Skeletal muscle tissue (tissue), 4 donors: Measurements from ENCODE around the gene COL4A4. TPM values are rescaled to one million over a fixed set of nuclear protein-coding genes. Genes with fewer than 3 reads are reported as not detected.

Experiments
- H3K27ac ChIP-seq: one replicate; pipeline ENCODE4 v1.7.0; 2013; ENCODE audit warnings: mild to moderate bottlenecking, low read depth, low read length, inconsistent platforms
- H3K27me3 ChIP-seq, 3 donors: one replicate each; pipeline ENCODE4 v1.7.0; 2013; ENCODE audit warnings: low read length in 3 of 3; ENCODE audit not compliant: control insufficient read depth in 3 of 3, insufficient read depth in 3 of 3
- H3K36me3 ChIP-seq, 3 donors: one replicate each; pipeline ENCODE4 v1.7.0; 2013; ENCODE audit warnings: low read length in 3 of 3; ENCODE audit not compliant: control insufficient read depth in 3 of 3, insufficient read depth in 3 of 3
- H3K4me1 ChIP-seq, 3 donors: one replicate each; pipeline ENCODE4 v1.7.0; 2013; ENCODE audit warnings: low read length in 3 of 3, mild to moderate bottlenecking in 3 of 3; ENCODE audit not compliant: control insufficient read depth in 3 of 3, insufficient read depth in 3 of 3
- H3K4me3 ChIP-seq, 3 donors: one replicate each; pipeline ENCODE4 v1.7.0; 2013; ENCODE audit warnings: low read length in 3 of 3
- H3K9ac ChIP-seq, 3 donors: one replicate each; pipeline ENCODE4 v1.7.0; 2013; ENCODE audit warnings: low read length in 3 of 3, mild to moderate bottlenecking in 3 of 3, moderate library complexity in 2 of 3, low read depth in 1 of 3
- H3K9me3 ChIP-seq, 3 donors: one replicate each; pipeline ENCODE4 v1.7.0; 2013; ENCODE audit warnings: low read length in 3 of 3; ENCODE audit not compliant: control insufficient read depth in 3 of 3
- total RNA-seq: library from RNA; depleted of rRNA; stranded (reverse); fragments of >200 nt; gene quantifications from one replicate; pipeline ENCODE4 v1.2.3, GENCODE V29; 2014
- donor health status: Osteomylitis.

COL4A4 gene
- under 0.01 TPM for total RNA-seq

GRCh38 chr2:227163998-227164762, at the start of gene COL4A4, which contains the start of gene COL4A3:
COL4A4 (minus strand) TSS chr2:227164205; CDS start chr2:227147483, 16,722 bp downstream.
COL4A3 (plus strand) TSS chr2:227164624; CDS start chr2:227164727, 103 bp downstream.
- Histone ChIP-seq H3K27ac (peak within 1 kb of the TSS; percentile 88), H3K9ac (peak within 1 kb of the TSS; percentile 69 to 90 (median 87)), H3K9me3 (no peaks in the 10 kb centered on the region), H3K27me3 (peaks cover 0 to 5% (median 3%) of the 10 kb centered on the region in 3 donors), H3K4me1 (peaks cover 8 to 36% (median 28%) of the 10 kb centered on the region in 3 donors), H3K4me3 (peak within 1 kb of the TSS; percentile 66 to 77 (median 69)), H3K36me3 (no peaks in the 10 kb centered on the region)

- Histone ChIP-seq H3K27me3 (no peaks in the 10 kb centered on the region), H3K9me3 (no peaks in the 10 kb centered on the region), H3K4me1 (peaks cover under 1 to 2% (median under 1%) of the 10 kb centered on the region in 3 donors), H3K4me3 (no peak overlapping the region), H3K36me3 (no peaks in the 10 kb centered on the region), H3K27ac (no peak overlapping the region), H3K9ac (no peak overlapping the region)
Measured at GRCh38 chr2:227207573-227207972, 43.6 kb upstream of the COL4A4 start.

GRCh38 chr2:227206406-227206805, 42.4 kb upstream of the COL4A4 start:
- H3K36me3 ChIP-seq = no peaks in the 10 kb centered on the region

GRCh38 chr2:227205701-227206100, 41.7 kb upstream of the COL4A4 start:
- H3K27me3 ChIP-seq = no peaks in the 10 kb centered on the region
- no peaks in the 10 kb centered on the region for H3K4me1 ChIP-seq
- H3K36me3 ChIP-seq = no peaks in the 10 kb centered on the region
- H3K9me3 ChIP-seq = no peaks in the 10 kb centered on the region
- no peak overlapping the region for H3K4me3 ChIP-seq
- H3K9ac ChIP-seq = no peak overlapping the region
- H3K27ac ChIP-seq = no peak overlapping the region

More at GRCh38 chr2:227206406-227206805, 42.4 kb upstream of the COL4A4 start:
- H3K4me3 ChIP-seq = no peak overlapping the region
- H3K4me1 ChIP-seq = no peaks in the 10 kb centered on the region
- H3K27ac ChIP-seq = no peak overlapping the region
- no peak overlapping the region for H3K9ac ChIP-seq
- no peaks in the 10 kb centered on the region for H3K27me3 ChIP-seq
- H3K9me3 ChIP-seq = no peaks in the 10 kb centered on the region

GRCh38 chr2:227204452-227204851, 40.4 kb upstream of the COL4A4 start:
- Histone ChIP-seq H3K27me3 (no peaks in the 10 kb centered on the region), H3K27ac (no peak overlapping the region), H3K4me3 (no peak overlapping the region), H3K9ac (no peak overlapping the region), H3K9me3 (no peaks in the 10 kb centered on the region), H3K4me1 (no peaks in the 10 kb centered on the region), H3K36me3 (no peaks in the 10 kb centered on the region)

- Histone ChIP-seq H3K36me3 (no peaks in the 10 kb centered on the region), H3K9me3 (no peaks in the 10 kb centered on the region), H3K4me1 (peaks cover 0 to 5% (median 2%) of the 10 kb centered on the region in 3 donors), H3K27ac (no peak overlapping the region), H3K27me3 (no peaks in the 10 kb centered on the region), H3K9ac (no peak overlapping the region), H3K4me3 (no peak overlapping the region)
Measured at GRCh38 chr2:227201771-227202170, 37.8 kb upstream of the COL4A4 start.

- no peak overlapping the region for H3K27ac ChIP-seq
- no peaks in the 10 kb centered on the region for H3K36me3 ChIP-seq
- peaks cover 0 to 5% (median 2%) of the 10 kb centered on the region in 3 donors for H3K4me1 ChIP-seq
- no peak overlapping the region for H3K4me3 ChIP-seq
- H3K9me3 ChIP-seq = no peaks in the 10 kb centered on the region
- no peaks in the 10 kb centered on the region for H3K27me3 ChIP-seq
- H3K9ac ChIP-seq = no peak overlapping the region
Measured at GRCh38 chr2:227198866-227199265, 34.9 kb upstream of the COL4A4 start.

GRCh38 chr2:227194219-227194618, 30.2 kb upstream of the COL4A4 start:
- no peaks in the 10 kb centered on the region for H3K36me3 ChIP-seq
- no peak overlapping the region for H3K9ac ChIP-seq
- no peaks in the 10 kb centered on the region for H3K27me3 ChIP-seq
- no peak overlapping the region for H3K27ac ChIP-seq
- peaks cover 12 to 20% (median 16%) of the 10 kb centered on the region in 3 donors for H3K4me1 ChIP-seq
- H3K4me3 ChIP-seq = no peak overlapping the region
- H3K9me3 ChIP-seq = no peaks in the 10 kb centered on the region

- Histone ChIP-seq H3K9me3 (no peaks in the 10 kb centered on the region), H3K27me3 (no peaks in the 10 kb centered on the region), H3K4me3 (no peak overlapping the region), H3K36me3 (no peaks in the 10 kb centered on the region), H3K4me1 (peaks cover 21 to 33% (median 27%) of the 10 kb centered on the region in 3 donors), H3K9ac (no peak overlapping the region), H3K27ac (peak overlapping the region; percentile 14)
Measured at GRCh38 chr2:227192491-227192890, 28.5 kb upstream of the COL4A4 start.

GRCh38 chr2:227191367-227191766, 27.4 kb upstream of the COL4A4 start:
- Histone ChIP-seq H3K27ac (peak overlapping the region; percentile 21), H3K27me3 (no peaks in the 10 kb centered on the region), H3K4me3 (no peak overlapping the region), H3K9ac (peak overlapping the region in 1 of 3 donors; percentile 15), H3K4me1 (peaks cover 26 to 41% (median 38%) of the 10 kb centered on the region in 3 donors), H3K36me3 (no peaks in the 10 kb centered on the region), H3K9me3 (no peaks in the 10 kb centered on the region)
